Mesenchymal stem cell (in vitro differentiated cells and primary cell): ENCODE results near the gene DMXL1. TPM values are rescaled to one million over a fixed set of nuclear protein-coding genes. Genes with fewer than 3 reads are reported as not detected.

ENCODE experiments used
- DNase-seq: peaks from one replicate; pipeline ENCODE4 v3.0.0-alpha.2; 2013
- H2AFZ ChIP-seq: one replicate; pipeline ENCODE4 v1.6.1; 2013; ENCODE audit warnings: low read depth, mild to moderate bottlenecking, control low read depth, inconsistent platforms, low read length, moderate library complexity
- H2AK5ac ChIP-seq: 2 replicates; pipeline ENCODE4 v1.6.1; 2013; ENCODE audit warnings: low read length, moderate library complexity, mild to moderate bottlenecking, inconsistent platforms; ENCODE audit not compliant: severe bottlenecking
- H2BK120ac ChIP-seq: one replicate; pipeline ENCODE4 v1.6.1; 2013; ENCODE audit warnings: low read depth, mild to moderate bottlenecking, inconsistent platforms, low read length, moderate library complexity
- H2BK12ac ChIP-seq, 2 experiments: one replicate each; pipeline ENCODE4 v1.6.1; 2013; ENCODE audit warnings: inconsistent platforms in 2 of 2, low read length in 2 of 2, mild to moderate bottlenecking in 2 of 2, moderate library complexity in 2 of 2, control low read depth in 1 of 2
- H2BK15ac ChIP-seq: one replicate; pipeline ENCODE4 v1.6.1; 2013; ENCODE audit warnings: mild to moderate bottlenecking, low read depth, inconsistent platforms; ENCODE audit not compliant: poor library complexity, severe bottlenecking
- H2BK5ac ChIP-seq: 2 replicates; pipeline ENCODE4 v1.6.1; 2013; ENCODE audit warnings: low read depth, mild to moderate bottlenecking, low read length, control low read depth, inconsistent platforms; ENCODE audit not compliant: poor library complexity, severe bottlenecking
- H3K14ac ChIP-seq, 2 experiments: one replicate each; pipeline ENCODE4 v1.6.1; 2013; ENCODE audit warnings: inconsistent platforms in 2 of 2, low read length in 2 of 2, control low read depth in 1 of 2, mild to moderate bottlenecking in 1 of 2, moderate library complexity in 1 of 2
- H3K18ac ChIP-seq, 2 experiments: one replicate each; pipeline ENCODE4 v1.6.1; 2013; ENCODE audit warnings: inconsistent platforms in 2 of 2, low read length in 2 of 2, control low read depth in 1 of 2, low read depth in 1 of 2, mild to moderate bottlenecking in 1 of 2
- H3K23ac ChIP-seq, 2 experiments: one replicate each; pipeline ENCODE4 v1.6.1; 2013; ENCODE audit warnings: inconsistent platforms in 2 of 2, low read length in 2 of 2, mild to moderate bottlenecking in 2 of 2, moderate library complexity in 2 of 2, control low read depth in 1 of 2
- H3K27ac ChIP-seq: 2 replicates; pipeline ENCODE4 v1.5.1; 2013; ENCODE audit warnings: mild to moderate bottlenecking, moderate library complexity, low read length, control low read depth, inconsistent platforms; ENCODE audit not compliant: poor library complexity, severe bottlenecking
- H3K27me3 ChIP-seq, 2 experiments: 2 replicates each; pipeline versions ENCODE4 v1.6.1 to v1.7.0; 2013; ENCODE audit warnings: low read length in 2 of 2, mild to moderate bottlenecking in 2 of 2, moderate library complexity in 2 of 2, control low read depth in 1 of 2, inconsistent platforms in 1 of 2; ENCODE audit not compliant: control insufficient read depth in 1 of 2, insufficient read depth in 1 of 2
- H3K36me3 ChIP-seq, 2 experiments: 2 replicates each; pipeline versions ENCODE4 v1.6.1 to v1.7.0; 2013; ENCODE audit warnings: low read length in 2 of 2, control low read depth in 1 of 2, inconsistent platforms in 1 of 2, low read depth in 1 of 2, mild to moderate bottlenecking in 1 of 2; ENCODE audit not compliant: insufficient read depth in 2 of 2, control insufficient read depth in 1 of 2
- H3K4ac ChIP-seq, 2 experiments: one replicate each; pipeline ENCODE4 v1.6.1; 2013; ENCODE audit warnings: inconsistent platforms in 2 of 2, low read length in 2 of 2, mild to moderate bottlenecking in 2 of 2, moderate library complexity in 2 of 2, control low read depth in 1 of 2, low read depth in 1 of 2
- H3K4me1 ChIP-seq: 2 replicates; pipeline ENCODE4 v1.6.1; 2013; ENCODE audit warnings: low read depth, low read length, control low read depth; ENCODE audit not compliant: control insufficient read depth, insufficient read depth
- H3K4me2 ChIP-seq: 2 replicates; pipeline ENCODE4 v1.6.1; 2013; ENCODE audit warnings: low read length, mild to moderate bottlenecking, inconsistent platforms; ENCODE audit not compliant: poor library complexity, severe bottlenecking
- H3K4me3 ChIP-seq, 2 experiments: 2 replicates each; pipeline versions ENCODE4 v1.5.1 to v1.7.0; 2013; ENCODE audit warnings: low read length in 2 of 2, mild to moderate bottlenecking in 2 of 2, control low read depth in 1 of 2, low read depth in 1 of 2; ENCODE audit not compliant: insufficient read depth in 1 of 2
- H3K79me1 ChIP-seq: replicated peaks from 2 replicates; pipeline ENCODE4 v1.6.1; 2013; ENCODE audit warnings: mild to moderate bottlenecking, control low read depth, low read length, inconsistent platforms; ENCODE audit not compliant: poor library complexity, severe bottlenecking
- H3K9ac ChIP-seq: 2 replicates; pipeline ENCODE4 v1.7.0; 2013; ENCODE audit warnings: mild to moderate bottlenecking, low read length, moderate library complexity
- H3K9me3 ChIP-seq: 2 replicates; pipeline ENCODE4 v1.7.0; 2013; ENCODE audit warnings: mild to moderate bottlenecking, low read length; ENCODE audit not compliant: control insufficient read depth
- H4K8ac ChIP-seq: one replicate; pipeline ENCODE4 v1.6.1; 2013; ENCODE audit warnings: inconsistent platforms, mild to moderate bottlenecking, low read length, moderate library complexity
- H4K91ac ChIP-seq: one replicate; pipeline ENCODE4 v1.6.1; 2013; ENCODE audit warnings: mild to moderate bottlenecking, low read length, inconsistent platforms
- WGBS: methylation state at CpG from one replicate; pipeline ENCODE4 v1.1.7; 2013; ENCODE audit warnings: mixed read lengths; 5-methylcytosine and 5-hydroxymethylcytosine counted together
- polyA plus RNA-seq, 2 experiments: library from polyadenylated mRNA; stranded (reverse); fragments of 200-250 nt; gene quantifications; one replicate each; pipeline ENCODE4 v1.2.3, GENCODE V29; 2013

DMXL1 gene
- polyA plus RNA-seq (2013, experiment 1 of 2), result 10.4 TPM
- 10.3 TPM for polyA plus RNA-seq (2013, experiment 2 of 2)

- Histone ChIP-seq H4K91ac (peak within 1 kb of the TSS; percentile 89), H3K36me3 (no peaks in the 10 kb centered on the region), H2BK15ac (peak within 1 kb of the TSS; percentile 83), H2BK5ac (peak within 1 kb of the TSS; percentile 51), H4K8ac (peak within 1 kb of the TSS; percentile 98), H3K27ac (peak within 1 kb of the TSS; percentile 96), H3K4me1 (peaks cover 7% of the 10 kb centered on the region), H2AK5ac (no peak within 1 kb of the TSS), H3K23ac (peak within 1 kb of the TSS; percentile 29 to 79), H3K14ac (peak within 1 kb of the TSS in 1 of 2 experiments; percentile 72), H3K9ac (peak within 1 kb of the TSS; percentile 99), H3K4me2 (peak within 1 kb of the TSS; percentile 89), H2BK12ac (peak within 1 kb of the TSS in 1 of 2 experiments; percentile 82), H2BK120ac (peak within 1 kb of the TSS; percentile 98), H3K4ac (peak within 1 kb of the TSS; percentile 93 to 99), H3K18ac (peak within 1 kb of the TSS; percentile 85 to 96), H3K79me1 (peaks cover 9% of the 10 kb centered on the region), H2AFZ (peak within 1 kb of the TSS; percentile 97), H3K4me3 (peak within 1 kb of the TSS; percentile 84 to 88), H3K9me3 (no peaks in the 10 kb centered on the region), H3K27me3 (no peaks in the 10 kb centered on the region)
- peak; percentile 99 for DNase-seq
- under 1% methylated on average over 66 of the region's 68 CpGs for WGBS
Measured at GRCh38 chr5:119070828-119071560, at the start of gene DMXL1. TSS of gene DMXL1 (plus strand) at chr5:119071087. CDS start at chr5:119071570, 483 bp downstream.

GRCh38 chr5:119021149-119021732 lies 49.6 kb upstream of the DMXL1 start:
- Histone ChIP-seq H3K4me2 (no peak overlapping the region), H3K14ac (no peak overlapping the region), H3K9me3 (no peaks in the 10 kb centered on the region), H2AFZ (no peak overlapping the region), H3K4me3 (no peak overlapping the region), H3K9ac (no peak overlapping the region), H4K91ac (no peak overlapping the region), H2BK120ac (no peak overlapping the region), H2BK5ac (no peak overlapping the region), H3K4me1 (no peaks in the 10 kb centered on the region), H2AK5ac (no peak overlapping the region), H4K8ac (peak overlapping the region; percentile 2), H3K27me3 (no peaks in the 10 kb centered on the region), H2BK12ac (no peak overlapping the region), H3K36me3 (no peaks in the 10 kb centered on the region), H3K79me1 (no peaks in the 10 kb centered on the region), H3K23ac (no peak overlapping the region), H3K27ac (no peak overlapping the region), H3K18ac (no peak overlapping the region), H3K4ac (no peak overlapping the region), H2BK15ac (no peak overlapping the region)
- 87% methylated on average over 3 of the region's 3 CpGs for WGBS
- no peak for DNase-seq

- Histone ChIP-seq H4K91ac (no peak overlapping the region), H2BK15ac (no peak overlapping the region), H2BK12ac (no peak overlapping the region), H3K9me3 (no peaks in the 10 kb centered on the region), H3K4me2 (no peak overlapping the region), H3K4me3 (no peak overlapping the region), H3K79me1 (no peaks in the 10 kb centered on the region), H2BK5ac (no peak overlapping the region), H3K14ac (no peak overlapping the region), H3K18ac (no peak overlapping the region), H3K4ac (no peak overlapping the region), H3K27me3 (no peaks in the 10 kb centered on the region), H3K36me3 (no peaks in the 10 kb centered on the region), H3K23ac (no peak overlapping the region), H4K8ac (no peak overlapping the region), H2AK5ac (peak overlapping the region; percentile 59), H2BK120ac (no peak overlapping the region), H3K27ac (no peak overlapping the region), H2AFZ (no peak overlapping the region), H3K4me1 (no peaks in the 10 kb centered on the region), H3K9ac (no peak overlapping the region)
- WGBS, result 52% methylated on average over 4 of the region's 5 CpGs
- DNase-seq, result peak; percentile 58
Measured at GRCh38 chr5:119022017-119022745, 48.7 kb upstream of the DMXL1 start.

- Histone ChIP-seq H4K8ac (no peak overlapping the region), H3K18ac (no peak overlapping the region), H3K9ac (no peak overlapping the region), H3K4me1 (no peaks in the 10 kb centered on the region), H2BK12ac (no peak overlapping the region), H2BK120ac (no peak overlapping the region), H3K14ac (no peak overlapping the region), H3K79me1 (no peaks in the 10 kb centered on the region), H2AFZ (no peak overlapping the region), H3K4me2 (no peak overlapping the region), H3K27me3 (no peaks in the 10 kb centered on the region), H3K23ac (no peak overlapping the region), H3K9me3 (no peaks in the 10 kb centered on the region), H2AK5ac (no peak overlapping the region), H3K4me3 (no peak overlapping the region), H2BK15ac (no peak overlapping the region), H2BK5ac (no peak overlapping the region), H4K91ac (no peak overlapping the region), H3K36me3 (no peaks in the 10 kb centered on the region), H3K27ac (no peak overlapping the region), H3K4ac (no peak overlapping the region)
- no peak for DNase-seq
- WGBS, result 40% methylated on average over 1 of the region's 1 CpG
Measured at GRCh38 chr5:119022773-119023172, 48.1 kb upstream of the DMXL1 start.
